Loucy (cell line): ENCODE data around the gene PPL.
"Not testable (repeated sequence)": the region's sequence is repeated elsewhere in the genome, so short reads cannot be mapped to it uniquely, and the experiment has no call there.

Experiments
- H2AFZ ChIP-seq: fragments of 200-600 bp; sonication (generic); 2 replicates; pipeline ENCODE4 v1.6.0; 2016; ENCODE audit warnings: antibody characterized with exemption, mild to moderate bottlenecking, low read length, moderate library complexity
- H3F3A ChIP-seq: fragments of 200-600 bp; 2 replicates; pipeline ENCODE4 v1.6.0; 2016; ENCODE audit warnings: antibody characterized with exemption, low read depth, mild to moderate bottlenecking
- H3K27me3 ChIP-seq: fragments of 200-600 bp; sonication (generic); 2 replicates; pipeline ENCODE4 v1.6.1; 2014; ENCODE audit warnings: low read length, mild to moderate bottlenecking; ENCODE audit not compliant: insufficient read depth, poor library complexity, severe bottlenecking
- H3K36me3 ChIP-seq: fragments of 200-600 bp; sonication (generic); 2 replicates; pipeline ENCODE4 v1.6.1; 2016; ENCODE audit warnings: low read length; ENCODE audit not compliant: insufficient read depth
- H3K4me1 ChIP-seq: fragments of 200-600 bp; sonication (generic); 2 replicates; pipeline ENCODE4 v1.5.1; 2014; ENCODE audit warnings: low read length, mild to moderate bottlenecking; ENCODE audit not compliant: insufficient read depth, poor library complexity, severe bottlenecking
- H3K4me2 ChIP-seq: fragments of 200-600 bp; sonication (generic); 2 replicates; pipeline ENCODE4 v1.6.0; 2014; ENCODE audit warnings: antibody characterized with exemption, low read length, low read depth, mild to moderate bottlenecking; ENCODE audit not compliant: poor library complexity, severe bottlenecking
- H3K4me3 ChIP-seq: fragments of 200-600 bp; sonication (generic); 2 replicates; pipeline ENCODE4 v1.5.1; 2014; ENCODE audit warnings: low read length, mild to moderate bottlenecking, mixed read lengths; ENCODE audit not compliant: poor library complexity, severe bottlenecking
- H3K79me2 ChIP-seq: fragments of 200-600 bp; sonication (generic); 2 replicates; pipeline ENCODE4 v1.6.1; 2014; ENCODE audit warnings: low read length; ENCODE audit not compliant: insufficient read depth
- H3K9ac ChIP-seq: fragments of 200-600 bp; sonication (generic); 2 replicates; pipeline ENCODE4 v1.6.0; 2014; ENCODE audit warnings: mild to moderate bottlenecking, low read depth, low read length, moderate library complexity; ENCODE audit not compliant: poor library complexity, severe bottlenecking
- H3K9me2 ChIP-seq: fragments of 200-600 bp; sonication (generic); replicated peaks from 2 replicates; pipeline ENCODE4 v1.6.1; 2016; ENCODE audit warnings: low read depth, low read length, mixed read lengths
- H3K9me3 ChIP-seq: fragments of 200-600 bp; sonication (generic); 2 replicates; pipeline ENCODE4 v1.6.1; 2014; ENCODE audit warnings: mild to moderate bottlenecking, antibody characterized with exemption, low read length, low read depth; ENCODE audit not compliant: insufficient read depth
- H4K20me1 ChIP-seq: fragments of 200-600 bp; sonication (generic); 2 replicates; pipeline ENCODE4 v1.6.0; 2014; ENCODE audit warnings: antibody characterized with exemption, low read length, mild to moderate bottlenecking; ENCODE audit not compliant: insufficient read depth, poor library complexity, severe bottlenecking
- CTCF ChIP-seq: fragments of 200-600 bp; sonication (generic); conservative IDR thresholded peaks from 2 replicates; pipeline ENCODE4 v1.5.1; 2014; ENCODE audit warnings: mild to moderate bottlenecking, antibody characterized with exemption, low read length
- EZH2phosphoT487 ChIP-seq: fragments of 200-600 bp; IDR thresholded peaks from 2 replicates; pipeline ENCODE4 v1.6.1; 2018; ENCODE audit warnings: antibody characterized with exemption, mild to moderate bottlenecking, moderate library complexity, borderline replicate concordance

The PPL gene

DNA sequence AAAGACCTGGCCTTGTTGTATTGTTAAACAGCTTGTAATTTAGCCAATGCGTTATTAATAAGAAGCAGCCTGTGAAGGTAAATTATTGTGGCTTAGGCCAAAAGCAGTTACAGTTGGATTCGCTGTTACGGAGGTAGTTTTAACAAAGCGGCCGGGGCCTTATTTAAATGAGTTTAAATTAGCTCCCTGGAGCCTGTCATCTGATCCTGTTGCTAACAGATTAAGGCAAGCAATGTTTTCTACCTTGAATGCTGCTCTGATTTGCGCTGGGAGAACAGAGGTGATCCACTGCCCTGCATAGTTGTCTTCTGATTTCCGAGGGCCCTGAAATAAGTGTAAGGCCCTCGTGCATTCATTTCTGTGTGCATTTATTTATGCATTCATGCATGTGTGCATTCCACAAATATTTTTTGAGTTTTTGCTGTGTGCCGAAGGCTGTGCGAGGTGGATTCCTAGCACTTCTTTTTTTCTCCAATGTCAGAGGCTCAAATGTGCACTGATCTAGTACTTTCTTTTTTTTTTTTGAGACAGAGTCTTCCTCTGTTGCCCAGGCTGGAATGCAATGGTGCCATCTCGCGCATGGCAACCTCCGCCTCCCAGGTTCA is 32.0 kb upstream of the PPL start:
- Histone ChIP-seq H3K4me3 (no peak overlapping the region), H3K27me3 (no peaks in the 10 kb centered on the region), H3K36me3 (no peaks in the 10 kb centered on the region), H3F3A (no peaks in the 10 kb centered on the region), H3K4me1 (no peaks in the 10 kb centered on the region), H3K9me2 (no peaks in the 10 kb centered on the region), H3K9ac (no peak overlapping the region), H2AFZ (no peak overlapping the region), H3K79me2 (no peaks in the 10 kb centered on the region), H3K4me2 (no peak overlapping the region), H3K9me3 (no peaks in the 10 kb centered on the region), H4K20me1 (no peaks in the 10 kb centered on the region)
- TF ChIP-seq CTCF (no peak), EZH2phosphoT487 (no peak)

DNA sequence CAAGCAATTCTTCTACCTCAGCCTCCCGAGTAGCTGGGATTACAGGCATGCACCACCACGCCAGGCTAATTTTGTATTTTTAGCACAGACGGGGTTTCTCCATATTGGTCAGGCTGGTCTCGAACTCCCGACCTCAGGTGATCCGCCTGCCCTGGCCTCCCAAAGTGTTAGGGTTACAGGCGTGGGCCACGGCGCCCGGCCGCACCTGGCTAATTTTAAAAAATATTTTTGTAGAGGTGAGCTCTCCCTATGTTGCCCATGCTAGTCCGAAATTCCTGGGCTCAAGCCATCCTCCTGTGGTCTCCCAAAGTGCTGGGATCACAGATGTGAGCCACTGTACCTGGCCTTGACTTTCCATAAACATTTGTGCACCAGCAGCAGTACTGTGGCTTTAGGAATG is 31.3 kb upstream of the PPL start:
- not testable (repeated sequence) for H3K9me2 ChIP-seq, H3K36me3 ChIP-seq, H3K27me3 ChIP-seq, H3K4me1 ChIP-seq, H3K4me2 ChIP-seq, H2AFZ ChIP-seq, H3K79me2 ChIP-seq, H3K4me3 ChIP-seq, H3K9me3 ChIP-seq, H4K20me1 ChIP-seq, H3F3A ChIP-seq, H3K9ac ChIP-seq

DNA sequence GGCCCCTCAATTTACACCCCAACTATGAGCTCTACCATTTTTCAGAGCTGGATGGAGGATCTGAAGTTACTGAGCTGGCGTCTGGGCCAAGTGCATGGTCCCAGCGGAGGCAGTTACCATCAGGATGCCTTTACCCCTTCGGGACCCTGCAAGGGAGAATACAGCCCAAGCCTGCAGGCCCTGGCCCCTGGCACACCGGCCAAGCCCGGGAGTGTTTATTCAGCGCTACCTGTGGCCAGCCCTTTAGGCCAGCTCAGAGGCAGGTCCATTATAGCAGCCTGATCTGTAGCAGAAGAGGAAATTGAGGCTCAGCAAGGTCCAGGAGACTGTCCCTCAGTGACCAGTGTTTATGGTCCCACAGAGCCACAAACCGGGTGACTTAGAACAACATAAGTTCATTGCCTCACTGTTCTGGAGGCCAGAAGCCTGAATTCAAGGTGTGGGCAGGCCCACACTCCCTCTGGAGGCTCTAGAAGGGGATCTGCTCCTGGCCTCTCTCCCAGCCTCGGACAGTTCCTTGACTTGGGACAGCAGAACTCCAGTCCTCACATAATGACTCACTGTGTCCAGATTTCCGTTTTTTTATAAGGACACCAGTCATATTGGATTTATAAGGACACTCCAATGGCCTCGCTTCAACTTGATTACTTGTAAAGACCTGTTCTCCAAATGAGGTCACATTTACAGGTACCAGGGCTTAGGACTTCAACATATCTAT is 29.9 kb upstream of the PPL start:
- H3K4me1 ChIP-seq, result no peaks in the 10 kb centered on the region
- no peaks in the 10 kb centered on the region for H3F3A ChIP-seq
- H3K9ac ChIP-seq, result no peak overlapping the region
- H3K9me3 ChIP-seq, result no peaks in the 10 kb centered on the region
- H3K9me2 ChIP-seq, result no peaks in the 10 kb centered on the region
- H3K4me3 ChIP-seq, result no peak overlapping the region
- no peak overlapping the region for H3K4me2 ChIP-seq
- H3K36me3 ChIP-seq, result no peaks in the 10 kb centered on the region
- H4K20me1 ChIP-seq, result no peaks in the 10 kb centered on the region
- no peak overlapping the region for H2AFZ ChIP-seq
- H3K79me2 ChIP-seq, result no peaks in the 10 kb centered on the region
- H3K27me3 ChIP-seq, result no peaks in the 10 kb centered on the region
- no peak for TF ChIP-seq EZH2phosphoT487
- no peak for TF ChIP-seq CTCF

DNA sequence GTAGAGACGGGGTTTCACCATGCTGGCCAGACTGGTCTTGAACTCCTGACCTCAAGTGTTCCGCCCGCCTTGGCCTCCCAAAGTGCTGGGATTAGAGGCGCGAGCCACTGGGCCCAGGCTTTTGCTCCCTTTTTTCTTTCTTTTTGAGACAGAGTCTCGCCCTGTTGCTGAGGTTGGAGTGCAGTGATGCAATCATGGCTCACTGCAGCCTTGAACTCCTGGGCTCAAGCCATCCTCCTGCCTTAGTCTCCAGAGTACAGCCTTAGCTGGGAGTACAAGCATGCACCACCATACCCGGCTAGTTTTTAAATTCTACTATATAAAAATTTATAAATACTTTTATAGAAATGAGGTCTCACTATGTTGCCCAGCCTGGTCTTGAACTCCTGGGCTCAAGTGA is 26.6 kb upstream of the PPL start:
- H3K4me1 ChIP-seq, H3K9me2 ChIP-seq, H3F3A ChIP-seq, H3K4me2 ChIP-seq, H3K4me3 ChIP-seq, H3K36me3 ChIP-seq, H3K27me3 ChIP-seq, H4K20me1 ChIP-seq, H3K9ac ChIP-seq, H3K79me2 ChIP-seq, H3K9me3 ChIP-seq, H2AFZ ChIP-seq: not testable (repeated sequence)
